Measurements from ENCODE around the gene HDAC6.

HDAC6 gene

GRCh38 chrX:48801280-48802088, at the start of gene HDAC6:
HDAC6 (plus strand) TSS chrX:48802067; CDS start chrX:48802693, 626 bp downstream.
- DNase-seq (ENCODE audit: low read depth): peak; percentile 89

- DNase-seq (ENCODE audit: low read depth): no peak
These were observed 49.4 kb upstream of the HDAC6 start for GRCh38 chrX:48752498-48752897.

- no peak for DNase-seq (ENCODE audit: low read depth)
These were observed 48.1 kb upstream of the HDAC6 start for GRCh38 chrX:48753708-48754228.

- no peak for DNase-seq (ENCODE audit: low read depth)
These were observed 47.6 kb upstream of the HDAC6 start for GRCh38 chrX:48754238-48754637.

- DNase-seq (ENCODE audit: low read depth): no peak
These were observed 40.0 kb upstream of the HDAC6 start, which contains the start of gene GLOD5 for GRCh38 chrX:48761674-48762471. GLOD5 (plus strand) TSS chrX:48761747; CDS start chrX:48761791, 44 bp downstream.

GRCh38 chrX:48769230-48769629, 32.6 kb upstream of the HDAC6 start:
- DNase-seq (ENCODE audit: low read depth): no peak

GRCh38 chrX:48770296-48770695, 31.6 kb upstream of the HDAC6 start:
- DNase-seq (ENCODE audit: low read depth): no peak

- no peak for DNase-seq (ENCODE audit: low read depth)
These were observed 29.3 kb upstream of the HDAC6 start for GRCh38 chrX:48772602-48773001.

GRCh38 chrX:48776818-48777439, 24.9 kb upstream of the HDAC6 start:
- no peak for DNase-seq (ENCODE audit: low read depth)

GRCh38 chrX:48779399-48779798, 22.5 kb upstream of the HDAC6 start:
- DNase-seq (ENCODE audit: low read depth): no peak

GRCh38 chrX:48781705-48782104, 20.2 kb upstream of the HDAC6 start:
- no peak for DNase-seq (ENCODE audit: low read depth)

GRCh38 chrX:48782216-48782615, 19.7 kb upstream of the HDAC6 start:
- DNase-seq (ENCODE audit: low read depth): no peak

GRCh38 chrX:48782795-48783194, 19.1 kb upstream of the HDAC6 start:
- DNase-seq (ENCODE audit: low read depth): no peak

- DNase-seq (ENCODE audit: low read depth): no peak
These were observed 17.1 kb upstream of the HDAC6 start for GRCh38 chrX:48784726-48785125.

GRCh38 chrX:48785186-48785539, 16.7 kb upstream of the HDAC6 start:
- no peak for DNase-seq (ENCODE audit: low read depth)

- no peak for DNase-seq (ENCODE audit: low read depth)
These were observed 16.2 kb upstream of the HDAC6 start for GRCh38 chrX:48785540-48786214.

GRCh38 chrX:48786341-48786800, 15.5 kb upstream of the HDAC6 start, which contains the start of gene GATA1:
GATA1 (plus strand) TSS chrX:48786590; CDS start chrX:48791110, 4,520 bp downstream.
- DNase-seq (ENCODE audit: low read depth): no peak

- no peak for DNase-seq (ENCODE audit: low read depth)
These were observed 14.9 kb upstream of the HDAC6 start for GRCh38 chrX:48786825-48787504.

- no peak for DNase-seq (ENCODE audit: low read depth)
These were observed 14.1 kb upstream of the HDAC6 start for GRCh38 chrX:48787505-48788443.
